Activated CD8-positive, alpha-beta memory T cell treated with anti-CD3 and anti-CD28 coated beads, Interleukin-2, amount 50 U/mL, for 4 hours (primary cell): ENCODE results near the gene KCTD4.
"Not testable (repeated sequence)": the region's sequence is repeated elsewhere in the genome, so short reads cannot be mapped to it uniquely, and the experiment has no call there.

Source experiments
- DNase-seq: peaks from one replicate; pipeline ENCODE4 v3.0.0-alpha.2; 2020

KCTD4 gene

GRCh38 chr13:45209229-45209628, 8.4 kb upstream of the KCTD4 start:
- DNase-seq: no peak

GRCh38 chr13:45208132-45208531, 7.3 kb upstream of the KCTD4 start:
- no peak for DNase-seq

- no peak for DNase-seq
Observed at GRCh38 chr13:45207319-45207718, 6.5 kb upstream of the KCTD4 start.

GRCh38 chr13:45206340-45206739, 5.5 kb upstream of the KCTD4 start:
- no peak for DNase-seq

- no peak for DNase-seq
Observed at GRCh38 chr13:45205124-45205523, 4.3 kb upstream of the KCTD4 start.

GRCh38 chr13:45199711-45200110, 1.1 kb downstream of the KCTD4 start:
- DNase-seq: no peak

GRCh38 chr13:45198924-45199323, 1.9 kb downstream of the KCTD4 start:
- DNase-seq: no peak

- no peak for DNase-seq
Observed at GRCh38 chr13:45198041-45198440, 2.8 kb downstream of the KCTD4 start.

- no peak for DNase-seq
Observed at GRCh38 chr13:45196622-45197021, 4.2 kb downstream of the KCTD4 start.

GRCh38 chr13:45196096-45196495, 4.7 kb downstream of the KCTD4 start:
- DNase-seq: no peak

- DNase-seq: no peak
Observed at GRCh38 chr13:45195421-45195820, 5.4 kb downstream of the KCTD4 start.

- DNase-seq: no peak
Observed at GRCh38 chr13:45194081-45194939, 6.5 kb downstream of the KCTD4 start.

GRCh38 chr13:45191874-45192273, 9.0 kb downstream of the KCTD4 start:
- DNase-seq: no peak

- DNase-seq: not testable (repeated sequence)
Observed at GRCh38 chr13:45189511-45189910, 11.3 kb downstream of the KCTD4 start.

- not testable (repeated sequence) for DNase-seq
Observed at GRCh38 chr13:45189077-45189476, 11.8 kb downstream of the KCTD4 start.

GRCh38 chr13:45185286-45185685, 15.6 kb downstream of the KCTD4 start:
- DNase-seq: no peak

- no peak for DNase-seq
Observed at GRCh38 chr13:45184693-45185092, 16.2 kb downstream of the KCTD4 start.

GRCh38 chr13:45180713-45181601, 19.9 kb downstream of the KCTD4 start:
- no peak for DNase-seq

- DNase-seq: no peak
Observed at GRCh38 chr13:45180303-45180702, 20.5 kb downstream of the KCTD4 start.

- DNase-seq: no peak
Observed at GRCh38 chr13:45179428-45179827, 21.4 kb downstream of the KCTD4 start.

GRCh38 chr13:45178349-45179162, 22.3 kb downstream of the KCTD4 start:
- no peak for DNase-seq

GRCh38 chr13:45174478-45174877, 26.4 kb downstream of the KCTD4 start:
- DNase-seq: no peak

GRCh38 chr13:45168555-45168930, 32.3 kb downstream of the KCTD4 start:
- no peak for DNase-seq
